Measurements from ENCODE around the gene AKAP14.
"Not testable (repeated sequence)": the region's sequence is repeated elsewhere in the genome, so short reads cannot be mapped to it uniquely, and the experiment has no call there.

The AKAP14 gene

DNA sequence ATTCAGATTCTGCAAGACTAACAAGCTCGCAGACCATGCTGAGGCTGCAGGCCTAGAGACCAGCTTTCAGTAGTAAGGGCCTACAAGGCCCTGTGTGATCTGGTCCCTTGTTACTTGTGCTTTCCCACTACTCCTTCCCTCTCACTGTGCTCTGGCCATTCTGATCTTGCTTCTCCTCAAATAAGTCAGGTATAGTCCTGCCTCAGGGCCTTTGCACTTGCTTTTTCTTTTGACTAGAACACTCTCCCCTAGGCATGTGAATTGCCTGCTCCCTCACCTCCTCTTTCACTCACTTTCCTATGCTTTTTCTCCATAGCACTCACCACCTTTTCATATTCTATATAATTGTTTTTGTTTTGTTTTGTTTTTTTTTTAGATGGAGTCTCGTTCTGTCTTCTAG lies 22.2 kb downstream of the AKAP14 start:
- no peak overlapping the region for H3K4me3 ChIP-seq (ENCODE audit: low read length)
- DNase-seq (ENCODE audit: low read depth, low spot score) = no peak

DNA sequence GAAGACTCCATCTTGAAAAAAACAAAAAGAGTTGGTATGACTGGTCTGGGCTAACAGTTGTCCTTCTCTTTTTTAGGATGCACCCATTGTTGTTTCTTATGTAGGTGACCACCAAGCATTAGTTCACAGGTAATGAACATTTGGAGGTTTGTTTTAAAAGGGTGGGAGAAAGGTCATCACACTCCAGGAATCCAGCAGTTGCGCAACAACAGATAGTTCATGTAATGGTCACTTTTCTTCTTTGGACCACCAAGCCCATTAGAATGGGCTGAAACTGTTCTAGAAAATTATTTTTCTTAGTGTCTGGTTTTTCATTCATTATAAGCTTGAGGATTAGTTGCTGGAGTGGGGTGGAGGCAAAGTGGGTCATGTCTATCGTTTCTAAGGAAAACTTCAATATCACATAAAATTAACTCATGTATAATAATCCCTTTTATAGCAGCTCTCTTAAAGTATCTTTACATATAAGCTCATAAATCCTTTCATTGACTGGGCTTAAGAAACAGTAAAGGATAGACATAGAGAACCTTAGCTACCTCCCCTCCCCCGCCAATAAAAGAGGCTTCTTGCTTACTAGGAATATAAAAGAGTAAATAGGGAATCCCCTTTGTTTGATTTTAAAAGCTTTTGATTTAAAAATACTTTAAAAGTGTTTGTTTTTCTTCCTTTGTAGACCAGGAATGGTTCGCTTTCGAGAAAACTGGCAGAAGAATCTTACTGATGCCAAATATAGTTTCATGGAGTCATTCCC lies 24.3 kb downstream of the AKAP14 start:
- no peak for DNase-seq (ENCODE audit: low read depth, low spot score)
- H3K4me3 ChIP-seq (ENCODE audit: low read length) = no peak overlapping the region

DNA sequence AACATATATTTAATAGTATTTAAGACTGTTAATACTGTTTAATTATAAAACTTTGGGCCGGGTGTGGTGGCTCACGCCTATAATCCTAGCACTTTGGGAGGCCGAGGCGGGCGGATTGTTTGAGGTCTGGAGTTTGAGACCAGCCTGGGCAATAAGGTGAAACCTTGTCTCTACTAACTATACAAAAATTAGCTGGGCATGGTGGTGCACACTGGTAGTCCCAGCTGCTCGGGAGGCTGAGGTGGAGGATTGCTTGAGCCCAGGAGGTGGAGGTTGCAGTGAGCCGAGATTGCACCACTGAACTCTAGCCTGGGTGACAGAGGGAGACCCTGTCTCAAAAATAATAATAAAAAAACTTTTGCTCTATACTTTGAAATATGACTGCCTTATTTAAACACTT lies 26.7 kb downstream of the AKAP14 start:
- H3K4me3 ChIP-seq (ENCODE audit: low read length) = not testable (repeated sequence)

DNA sequence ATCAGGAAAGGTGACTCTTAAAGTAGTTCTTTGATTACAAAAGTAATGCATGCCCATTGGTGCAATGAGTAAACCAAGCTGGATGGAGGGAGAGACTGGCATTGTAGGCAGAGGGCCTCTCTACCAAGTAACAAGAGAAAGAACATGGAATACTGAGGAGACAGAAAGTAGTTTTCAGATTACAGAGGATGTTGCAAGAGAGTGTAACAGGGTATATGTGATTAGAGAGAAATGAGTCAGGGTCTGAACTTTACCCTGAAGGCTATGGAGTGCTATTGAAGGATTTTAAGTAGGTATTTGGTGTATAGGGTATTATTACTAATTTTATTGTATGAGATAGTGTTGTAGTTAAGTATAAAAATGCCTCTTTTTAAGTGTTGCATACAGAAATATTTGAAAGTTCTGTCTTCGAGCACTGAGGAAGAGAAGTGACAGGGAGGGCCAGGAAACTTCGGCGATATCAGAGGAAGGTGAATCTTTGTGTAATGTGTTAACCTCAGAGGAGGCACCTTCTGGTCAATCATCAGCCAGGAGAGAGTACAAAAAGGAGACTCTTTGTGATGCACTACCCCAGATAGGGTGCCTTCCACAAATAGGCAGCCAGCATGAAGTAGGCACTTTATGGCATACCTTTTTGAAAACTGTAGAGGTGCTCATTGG lies 39.7 kb downstream of the AKAP14 start:
- no peak overlapping the region for H3K4me3 ChIP-seq (ENCODE audit: low read length)
- no peak for DNase-seq (ENCODE audit: low read depth, low spot score)

More for the DNA sequence above, 26.7 kb downstream of the AKAP14 start:
- not testable (repeated sequence) for DNase-seq (ENCODE audit: low read depth, low spot score)

DNA sequence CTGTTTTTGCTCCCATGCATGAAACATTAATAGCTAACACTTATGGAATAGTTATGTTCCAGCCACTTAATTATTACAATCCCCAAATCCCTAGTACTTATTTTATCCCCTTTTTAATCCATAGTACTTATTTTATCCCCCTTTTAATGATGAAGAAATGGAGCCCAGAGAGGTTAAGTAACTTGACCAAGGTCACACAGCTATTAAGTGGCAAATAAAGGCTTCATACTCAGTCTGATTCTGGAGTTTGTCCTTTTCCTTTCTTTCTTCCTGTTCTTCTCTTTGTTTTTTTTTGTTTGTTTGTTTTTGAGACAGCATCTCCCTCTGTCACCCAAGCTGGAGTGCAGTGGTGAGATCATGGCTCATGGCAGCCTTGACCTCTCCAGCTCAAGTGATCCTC lies 45.6 kb downstream of the AKAP14 start:
- DNase-seq (ENCODE audit: low read depth, low spot score) = no peak
- no peak overlapping the region for H3K4me3 ChIP-seq (ENCODE audit: low read length)

DNA sequence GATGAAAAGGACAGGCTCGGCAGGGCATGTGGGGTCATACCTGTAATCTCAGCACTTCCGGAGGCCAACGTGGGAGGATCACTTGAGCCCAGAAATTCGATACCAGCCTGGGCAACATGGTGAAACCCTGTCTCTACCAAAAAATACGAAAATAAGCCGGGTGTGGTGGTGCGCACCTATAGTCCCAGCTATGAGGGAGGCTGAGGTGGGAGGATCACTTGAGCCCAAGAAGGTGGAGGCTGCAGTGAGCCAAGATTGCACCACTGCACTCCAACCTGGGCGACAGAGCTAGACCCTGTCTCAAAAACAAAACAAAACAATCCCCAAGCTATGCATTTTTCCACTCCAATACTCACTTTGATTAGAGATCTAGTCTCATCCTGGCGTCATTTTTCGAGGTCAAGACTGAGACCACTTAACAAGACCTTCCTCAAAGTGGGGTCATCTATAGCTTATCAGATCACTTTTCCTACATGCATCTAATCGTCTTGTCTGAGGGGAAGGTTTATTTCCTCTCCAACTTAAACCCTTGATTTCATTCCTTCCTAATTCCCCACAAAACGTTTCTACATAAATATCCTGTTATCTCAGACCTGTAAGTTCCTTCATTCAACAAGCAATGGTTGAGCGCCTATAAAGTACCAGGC lies 46.6 kb downstream of the AKAP14 start:
- no peak for DNase-seq (ENCODE audit: low read depth, low spot score)
- H3K4me3 ChIP-seq (ENCODE audit: low read length) = peak overlapping the region; percentile 72

DNA sequence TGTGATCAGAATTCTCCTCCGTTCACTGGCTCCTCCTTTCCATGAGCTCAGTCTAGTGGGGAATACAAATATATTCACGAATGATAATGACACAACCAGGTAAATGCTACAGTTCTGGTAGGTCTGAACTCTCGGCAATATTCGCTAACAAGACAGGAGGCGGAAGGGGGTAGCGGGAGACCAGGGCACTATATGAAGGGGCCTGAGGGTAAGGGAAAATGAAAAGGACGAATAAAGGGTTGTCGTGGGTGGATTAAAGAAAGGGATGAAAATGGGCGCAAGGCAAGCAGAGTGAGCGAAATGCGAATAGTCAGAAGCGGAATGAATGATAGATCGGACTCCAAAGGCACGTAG lies 47.1 kb downstream of the AKAP14 start:
- no peak for DNase-seq (ENCODE audit: low read depth, low spot score)
- peak overlapping the region; percentile 72 for H3K4me3 ChIP-seq (ENCODE audit: low read length)

DNA sequence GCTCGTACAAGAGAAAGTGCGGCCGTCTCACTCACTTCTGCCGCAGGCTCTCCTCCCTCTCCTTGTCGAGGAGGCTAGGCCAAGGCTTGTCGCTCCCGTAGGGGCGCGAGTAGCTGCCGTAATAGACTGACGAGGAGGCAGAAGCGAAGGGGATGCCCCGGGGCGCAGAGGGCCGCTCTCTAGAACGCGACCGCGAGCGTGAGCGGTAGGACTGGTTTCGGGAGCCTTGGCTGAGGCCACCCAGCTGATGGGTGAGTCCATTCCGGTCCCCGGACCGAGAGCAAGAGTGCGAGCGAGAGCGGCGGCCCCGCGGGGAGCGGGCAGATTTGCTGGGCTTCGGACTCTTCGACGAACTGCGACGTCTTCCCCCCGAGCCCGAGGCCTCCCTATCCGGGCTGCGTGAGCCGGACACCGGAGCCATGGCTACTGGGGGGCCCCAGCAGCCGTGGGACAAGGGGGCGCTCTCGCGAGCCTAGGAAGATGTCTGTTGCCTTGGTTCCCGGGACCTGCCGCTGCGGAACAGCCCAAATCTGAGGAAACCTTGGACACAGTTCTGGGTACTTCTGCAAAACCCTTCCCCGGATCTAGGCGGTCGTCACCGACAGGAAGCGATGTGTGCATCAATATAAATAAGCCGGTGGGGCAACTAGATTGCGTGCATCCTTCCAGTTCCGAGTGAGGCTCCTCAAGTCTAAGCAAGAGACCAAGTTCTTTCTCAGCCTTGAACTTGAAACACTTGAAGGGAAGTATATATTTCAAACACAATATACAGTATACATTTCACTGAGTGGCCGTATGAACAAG lies 47.7 kb downstream of the AKAP14 start, which contains the start of gene NKAP:
Gene NKAP (minus strand): TSS at position 567 of the 804 bp plus-strand sequence. CDS start 146 bp downstream, at position 421.
- DNase-seq (ENCODE audit: low read depth, low spot score) = peak; percentile 88
- peak within 1 kb of the TSS; percentile 72 for H3K4me3 ChIP-seq (ENCODE audit: low read length)

DNA sequence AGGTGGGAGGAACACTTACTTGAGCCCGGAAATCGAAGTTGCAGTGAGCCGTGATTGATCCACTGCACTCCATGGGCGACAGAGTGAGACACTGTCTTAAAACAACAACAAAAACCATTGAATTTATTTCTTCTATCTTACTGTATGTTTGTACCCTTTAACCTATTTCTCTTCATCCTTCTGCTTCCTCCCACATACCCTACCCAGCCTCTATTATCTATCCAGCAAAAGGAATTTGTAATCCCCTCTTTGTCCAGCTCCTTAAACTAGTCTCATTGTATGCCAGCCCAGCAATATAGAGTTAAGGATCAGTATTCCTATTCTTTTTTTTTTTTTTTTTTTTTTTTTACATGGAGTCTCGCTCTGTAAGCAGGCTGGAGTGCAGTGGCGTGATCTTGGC lies 49.8 kb downstream of the AKAP14 start:
- DNase-seq (ENCODE audit: low read depth, low spot score) = no peak
- no peak overlapping the region for H3K4me3 ChIP-seq (ENCODE audit: low read length)

DNA sequence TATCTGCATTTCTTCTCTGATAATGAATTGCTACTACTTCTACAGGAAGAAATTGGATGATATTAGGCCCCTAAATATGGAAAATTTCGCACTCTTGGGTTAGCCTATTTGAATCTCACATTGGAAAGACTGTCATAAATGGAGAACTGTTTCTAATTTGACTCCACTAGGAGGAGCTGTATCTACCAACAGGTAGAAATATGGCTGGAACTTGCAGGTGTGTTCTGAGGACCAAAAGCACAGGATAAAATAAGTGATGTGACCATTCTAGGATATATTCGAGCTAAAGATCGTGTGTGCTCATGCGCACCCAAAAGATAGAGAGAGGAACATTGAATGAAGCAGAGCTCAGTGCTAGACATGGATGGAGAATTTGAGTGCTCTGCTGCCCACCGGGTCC lies 52.7 kb downstream of the AKAP14 start:
- no peak for DNase-seq (ENCODE audit: low read depth, low spot score)
- H3K4me3 ChIP-seq (ENCODE audit: low read length) = no peak overlapping the region

DNA sequence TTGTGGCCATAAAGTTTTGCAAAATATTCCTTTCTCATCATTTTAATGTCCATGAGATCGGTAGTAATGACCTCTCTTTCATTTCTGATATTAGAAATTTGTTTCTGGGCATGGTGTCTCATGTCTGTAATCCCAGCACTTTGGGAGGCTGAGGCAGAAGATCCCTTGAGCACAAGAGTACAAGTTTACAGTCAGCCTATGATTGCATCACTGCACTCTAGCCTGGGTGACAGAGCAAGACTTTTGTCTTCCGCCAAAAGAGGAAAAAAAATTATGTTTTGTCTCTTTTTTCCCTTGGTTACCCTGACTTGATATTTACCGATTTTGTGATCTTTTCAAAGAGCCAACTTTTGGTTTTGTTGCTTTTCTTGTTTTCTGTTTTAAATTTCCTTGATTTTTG lies 58.7 kb downstream of the AKAP14 start:
- DNase-seq (ENCODE audit: low read depth, low spot score) = no peak
- no peak overlapping the region for H3K4me3 ChIP-seq (ENCODE audit: low read length)

DNA sequence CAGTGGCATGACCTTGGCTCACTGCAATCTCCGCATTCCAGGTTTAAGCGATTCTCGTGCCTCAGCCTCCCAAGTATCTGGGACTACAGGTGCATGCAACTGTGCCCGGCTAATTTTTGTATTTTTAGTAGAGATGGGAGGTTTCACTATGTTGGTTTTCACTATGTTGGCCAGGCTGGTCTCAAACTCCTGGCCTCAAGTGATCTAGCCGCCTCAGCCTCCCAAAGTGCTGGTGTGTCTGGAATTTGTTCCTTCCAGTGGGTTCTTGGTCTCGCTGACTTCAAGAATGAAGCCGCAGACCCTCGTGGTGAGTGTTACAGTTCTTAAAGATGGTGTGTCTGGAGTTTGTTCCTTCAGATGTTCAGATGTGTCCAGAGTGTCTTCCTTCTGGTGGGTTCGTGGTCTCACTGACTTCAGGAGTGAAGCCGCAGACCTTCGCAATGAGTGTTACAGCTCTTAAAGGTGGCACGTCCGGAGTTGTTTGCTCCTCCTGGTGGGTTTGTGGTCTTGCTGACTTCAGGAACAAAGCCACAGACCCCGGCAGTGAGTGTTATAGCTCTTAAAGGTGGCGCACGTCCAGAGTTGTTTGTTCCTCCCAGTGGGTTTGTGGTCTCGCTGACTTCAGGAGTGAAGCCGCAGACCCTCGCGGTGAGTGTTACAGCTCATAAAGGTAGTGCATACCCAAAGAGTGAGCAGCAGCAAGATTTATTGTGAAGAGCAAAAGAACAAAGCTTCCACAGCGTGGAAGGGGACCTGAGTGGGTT lies 60.3 kb downstream of the AKAP14 start:
- not testable (repeated sequence) for H3K4me3 ChIP-seq (ENCODE audit: low read length)
- peak; percentile 83 for DNase-seq (ENCODE audit: low read depth, low spot score)

DNA sequence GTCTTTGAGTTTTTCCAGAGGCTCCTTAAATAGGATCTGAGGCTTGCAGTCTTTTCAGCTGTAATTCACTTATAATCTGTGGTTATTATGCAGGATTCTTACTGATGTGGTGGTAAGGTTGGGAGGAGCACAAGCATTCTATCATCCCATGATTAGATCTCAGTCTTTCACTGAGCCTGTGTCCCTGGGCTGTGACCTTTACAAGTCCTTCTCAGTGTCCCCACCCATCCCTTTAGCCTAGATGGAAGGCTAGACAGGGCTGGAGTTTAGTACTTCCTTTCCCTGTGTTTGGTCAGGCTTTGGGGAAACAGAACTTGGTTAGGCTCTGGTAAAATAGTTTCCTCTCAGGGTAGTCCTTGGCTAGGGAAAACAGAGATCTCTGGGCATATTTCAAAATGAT lies 64.9 kb downstream of the AKAP14 start:
- DNase-seq (ENCODE audit: low read depth, low spot score) = no peak
- no peak overlapping the region for H3K4me3 ChIP-seq (ENCODE audit: low read length)

DNA sequence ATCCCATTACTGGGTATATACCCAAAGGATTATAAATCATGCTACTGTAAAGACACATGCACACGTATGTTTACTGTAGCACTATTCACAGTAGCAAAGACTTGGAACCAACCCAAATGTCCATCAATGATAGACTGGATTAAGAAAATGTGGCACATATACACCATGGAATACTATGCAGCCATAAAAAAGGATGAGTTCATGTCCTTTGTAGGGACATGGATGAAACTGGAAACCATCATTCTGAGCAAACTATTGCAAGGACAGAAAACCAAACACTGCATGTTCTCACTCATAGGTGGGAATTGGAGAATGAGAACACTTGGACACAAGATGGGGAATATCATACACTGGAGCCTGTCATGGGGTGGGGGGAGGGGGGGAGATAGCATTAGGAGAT lies 71.1 kb downstream of the AKAP14 start:
- H3K4me3 ChIP-seq (ENCODE audit: low read length); DNase-seq (ENCODE audit: low read depth, low spot score): not testable (repeated sequence)

Data from Jurkat, Clone E6-1 (cell line).